HTERT RPE-1 (cell line): Measurements from ENCODE around the gene LRRC31.

Experiments
- in situ Hi-C: fragments of 300-500 bp; cut with MboI; formaldehyde crosslinking; loops from 4 replicates; pipeline ENCODE4 v1.14.3; 2020; ENCODE audit warnings: low sequenced_read_pairs

The LRRC31 gene

DNA sequence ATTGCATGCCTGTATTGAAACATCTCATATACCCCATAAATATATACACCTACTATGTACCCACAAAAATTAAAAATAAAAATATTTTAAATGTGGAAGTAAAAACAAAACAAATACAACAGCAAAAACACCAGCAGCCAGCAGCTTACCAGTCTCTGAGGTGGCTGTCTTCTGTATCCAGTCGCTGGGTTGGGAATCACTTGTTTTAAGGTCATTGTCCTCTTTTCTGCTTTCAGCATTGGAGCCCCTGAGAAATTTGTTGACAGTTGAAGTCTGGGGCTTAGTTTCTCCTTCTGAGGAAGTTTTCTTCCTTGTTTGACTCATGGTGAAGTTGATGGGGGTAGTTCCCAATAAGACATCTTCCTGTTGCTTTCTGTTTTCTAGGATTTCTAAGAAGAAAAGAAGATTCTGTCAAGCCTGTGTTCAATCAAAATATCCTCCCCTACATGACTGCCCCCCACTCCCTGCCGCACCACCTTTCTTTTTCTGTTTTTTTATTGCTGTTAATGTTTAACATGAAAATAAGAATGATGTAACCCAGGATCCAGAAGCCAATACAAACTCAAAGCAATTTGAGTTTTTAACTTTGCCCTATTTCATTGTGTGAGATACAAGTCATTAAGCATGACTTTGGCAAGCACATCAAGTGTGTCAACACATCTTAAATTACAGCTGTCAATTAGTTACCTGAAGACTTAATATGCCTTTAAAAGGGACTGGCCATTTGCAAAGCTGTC lies at the start of gene LRRC31:
Gene LRRC31 (minus strand): TSS at position 452 of the 737 bp plus-strand sequence. CDS start 128 bp downstream, at position 324.
- in situ Hi-C loops, result no loop called here

DNA sequence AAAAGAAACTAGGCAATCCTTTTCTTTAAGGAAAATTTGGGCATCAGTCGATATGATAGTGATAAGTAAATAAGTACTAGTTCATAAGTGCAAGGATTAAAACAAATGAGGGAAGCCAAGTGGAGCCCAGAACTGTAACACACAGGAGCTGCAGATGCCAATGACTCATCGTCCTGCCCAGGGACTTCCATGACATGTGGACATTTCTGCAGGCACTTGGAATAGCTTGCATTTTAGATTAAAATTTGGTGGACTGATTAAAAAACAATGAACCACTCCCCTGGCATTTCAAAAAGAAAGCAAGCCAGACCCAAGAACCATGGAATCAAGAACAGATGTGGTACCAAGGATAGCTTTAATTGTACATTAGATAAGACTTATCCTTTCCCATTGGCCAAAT lies 44.6 kb upstream of the LRRC31 start:
- in situ Hi-C loops, result no loop called here

DNA sequence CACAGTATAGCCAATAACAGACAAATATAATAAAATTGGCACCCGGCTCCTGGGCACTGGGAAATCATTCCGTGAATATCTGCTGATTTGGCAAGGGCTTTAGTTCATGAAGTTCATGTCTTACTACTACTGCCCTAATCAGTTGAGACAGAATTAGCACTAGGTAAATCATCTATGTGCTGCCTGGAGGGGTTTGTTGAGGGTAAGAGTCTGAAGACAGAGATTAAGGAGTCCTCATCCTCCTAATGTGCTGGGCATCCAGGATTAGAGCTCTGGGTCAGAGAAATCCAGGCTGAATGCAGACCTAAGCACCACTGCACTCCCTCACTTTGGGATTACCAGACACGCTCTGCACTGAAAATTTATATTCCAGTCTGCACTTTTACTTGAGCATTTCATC lies 43.6 kb upstream of the LRRC31 start:
- in situ Hi-C loops, result no loop called here

DNA sequence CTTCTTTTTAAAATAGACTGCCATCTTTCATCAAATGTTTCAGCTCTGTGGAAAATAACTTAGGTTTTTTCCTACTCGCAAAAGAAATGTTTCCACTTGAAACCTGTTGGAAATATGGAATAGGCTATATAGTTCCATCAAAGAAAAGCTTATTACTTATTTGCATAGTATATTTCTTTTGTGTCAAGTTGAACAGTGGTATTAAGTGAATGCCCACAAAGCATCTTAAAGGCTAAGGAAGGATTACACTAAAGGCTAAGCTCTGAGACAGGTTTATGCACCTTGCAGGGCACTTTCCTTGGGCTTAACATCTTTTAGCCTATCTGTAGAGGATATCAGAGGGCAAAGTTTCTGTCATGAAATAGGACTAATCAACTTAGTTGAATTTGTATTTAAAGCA lies 41.5 kb upstream of the LRRC31 start, which contains the start of gene SAMD7:
Gene SAMD7 (plus strand): TSS at position 301 of the 400 bp plus-strand sequence. CDS start 7,927 bp downstream, outside the sequence.
- in situ Hi-C loops, result no loop called here

DNA sequence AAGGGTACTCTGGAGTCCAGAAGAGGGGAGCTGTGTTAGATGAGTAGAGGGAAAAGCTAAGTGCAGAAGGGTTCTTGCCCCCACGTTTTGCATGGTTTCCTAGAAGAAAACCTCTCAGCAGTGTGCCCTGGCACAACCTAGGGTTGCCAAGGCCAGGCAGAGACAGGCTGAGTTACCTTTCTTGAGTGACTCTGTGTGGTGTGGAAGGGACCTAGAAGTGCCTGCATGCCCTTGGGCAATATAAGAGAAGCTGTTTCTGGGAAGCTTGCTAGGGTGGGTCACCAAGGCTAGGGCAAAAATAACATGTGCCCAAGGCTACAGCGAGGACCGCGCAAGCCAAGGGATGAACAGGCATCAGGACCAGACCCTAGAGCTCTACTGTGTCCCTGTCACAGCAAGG lies 38.2 kb upstream of the LRRC31 start:
- in situ Hi-C loops, result no loop called here

DNA sequence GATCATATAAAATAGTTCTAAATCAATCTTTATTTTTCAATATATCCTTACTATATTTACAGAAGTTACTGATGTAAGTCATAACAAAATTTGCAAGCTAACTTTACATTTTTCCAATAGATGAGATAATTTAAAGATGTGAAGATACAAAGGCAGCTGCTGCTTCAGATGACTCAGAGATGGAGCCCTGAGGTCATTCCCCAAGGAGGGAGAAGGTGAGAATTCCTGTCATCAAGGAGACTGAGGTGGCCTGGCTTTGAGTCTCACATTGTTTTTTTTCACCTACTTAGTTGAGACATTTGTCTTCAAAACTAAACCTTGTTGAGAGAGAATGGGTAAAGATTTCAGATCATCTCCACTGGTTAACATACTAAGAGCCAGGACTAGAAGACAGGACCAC lies 37.7 kb upstream of the LRRC31 start:
- in situ Hi-C loops, result no loop called here

DNA sequence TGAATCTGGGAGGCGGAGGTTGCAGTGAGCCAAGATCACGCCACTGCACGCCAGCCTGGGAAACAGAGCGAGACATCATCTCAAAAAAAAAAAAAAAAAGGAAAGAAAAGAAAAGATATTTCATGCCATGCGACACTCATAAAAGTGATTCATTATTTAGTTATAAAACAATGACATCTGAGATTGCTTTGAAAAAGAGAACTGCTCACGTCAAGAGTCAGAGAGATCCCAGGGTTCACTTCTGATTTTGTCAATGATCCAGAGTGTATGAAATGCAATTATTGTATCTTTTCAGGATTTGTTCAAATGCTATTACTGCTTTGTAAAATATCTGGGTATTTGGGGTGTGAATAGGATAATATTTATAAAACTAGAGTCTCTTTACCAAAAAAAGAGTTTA lies 35.7 kb upstream of the LRRC31 start:
- in situ Hi-C loops, result no loop called here

DNA sequence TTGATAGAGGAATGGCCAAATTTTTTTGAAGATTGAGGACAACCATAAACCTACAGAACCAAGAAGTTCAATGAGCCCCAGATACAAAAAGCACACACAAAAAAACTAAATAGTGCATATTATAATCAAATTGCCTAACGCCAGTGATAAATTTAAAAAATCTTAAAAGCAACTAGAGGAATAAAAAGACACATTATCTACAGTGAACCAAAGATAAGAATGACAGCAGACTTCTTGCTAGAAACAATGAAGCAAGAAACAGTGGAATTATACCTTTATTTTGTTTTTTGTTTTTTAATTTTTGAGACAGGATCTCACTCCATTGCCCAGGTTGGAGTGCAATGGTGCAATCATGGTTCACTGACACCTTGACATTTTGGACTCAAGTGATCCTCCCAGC lies 31.7 kb upstream of the LRRC31 start:
- in situ Hi-C loops, result no loop called here

DNA sequence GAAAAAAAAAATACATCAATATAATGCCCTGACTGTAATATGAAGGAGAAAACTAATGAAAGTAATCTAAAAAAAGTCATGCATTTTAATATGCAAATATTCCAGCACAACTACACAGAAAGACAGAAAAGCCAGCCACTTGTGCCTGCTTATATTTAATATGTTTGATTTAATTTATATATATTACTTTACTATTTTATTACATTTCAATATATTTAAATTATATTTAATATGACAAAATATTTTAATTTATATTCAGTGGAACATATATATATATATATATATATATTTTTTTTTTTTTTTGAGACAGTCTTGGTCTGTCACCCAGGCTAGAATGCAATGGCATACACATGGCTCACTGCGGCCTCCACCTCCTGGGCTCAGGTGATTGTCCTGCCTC lies 27.5 kb upstream of the LRRC31 start:
- in situ Hi-C loops, result no loop called here

DNA sequence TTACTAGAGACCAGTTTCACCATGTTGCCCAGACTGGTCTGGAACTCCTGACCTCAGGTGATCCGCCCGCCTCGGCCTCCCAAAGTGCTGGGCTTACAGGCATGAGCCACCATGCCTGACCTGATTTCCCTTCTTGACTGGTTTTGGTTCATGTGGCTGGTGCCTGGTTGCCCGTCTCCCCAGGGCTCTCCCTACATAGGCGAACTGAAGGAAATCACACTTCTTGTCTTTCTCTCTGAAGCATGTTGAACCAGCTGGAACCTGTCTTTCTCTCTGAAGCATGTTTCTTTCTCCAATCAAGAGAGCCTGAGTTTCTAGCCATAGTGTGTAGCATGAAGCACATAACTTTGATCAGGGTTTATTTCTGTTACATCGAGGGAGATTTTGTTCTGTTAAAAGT lies 25.3 kb upstream of the LRRC31 start:
- in situ Hi-C loops, result no loop called here

DNA sequence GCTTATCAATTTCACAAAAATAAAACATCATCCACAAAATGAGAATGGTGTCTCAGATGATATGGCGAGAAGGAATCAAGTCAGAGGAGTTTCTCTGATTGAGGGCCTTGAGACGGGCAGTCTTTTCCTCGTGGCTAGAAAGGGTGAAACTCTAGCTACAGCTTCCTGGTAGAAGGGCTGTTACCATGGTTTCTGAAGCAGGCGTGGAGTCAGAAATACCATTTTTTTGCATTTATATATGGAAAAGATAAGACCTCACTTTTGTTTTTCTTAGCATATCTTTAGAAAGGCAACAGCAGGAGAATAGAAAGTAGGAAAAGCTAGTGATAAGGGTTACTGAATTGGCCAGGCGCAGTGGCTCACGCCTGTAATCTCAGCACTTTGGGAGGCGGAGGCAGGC lies 24.4 kb upstream of the LRRC31 start:
- in situ Hi-C loops, result no loop called here

DNA sequence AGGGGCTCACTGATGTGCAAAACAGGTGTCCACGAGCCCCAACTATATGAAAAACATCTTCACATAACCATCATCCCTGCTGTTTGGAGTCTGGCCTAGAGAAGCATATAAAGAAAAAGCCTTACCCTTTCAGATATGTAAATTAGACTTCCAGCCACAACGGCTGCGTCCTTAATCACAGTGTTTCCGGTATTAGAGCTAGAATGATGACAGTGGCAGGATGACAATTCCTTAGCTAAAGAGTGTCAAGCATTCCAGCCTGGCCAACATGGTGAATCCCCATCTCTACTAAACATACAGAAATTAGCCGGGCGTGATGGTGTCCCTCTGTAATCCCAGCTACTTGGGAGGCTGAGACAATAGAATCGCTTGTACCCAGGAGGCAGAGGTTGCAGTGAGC lies 22.2 kb upstream of the LRRC31 start:
- in situ Hi-C loops, result no loop called here

DNA sequence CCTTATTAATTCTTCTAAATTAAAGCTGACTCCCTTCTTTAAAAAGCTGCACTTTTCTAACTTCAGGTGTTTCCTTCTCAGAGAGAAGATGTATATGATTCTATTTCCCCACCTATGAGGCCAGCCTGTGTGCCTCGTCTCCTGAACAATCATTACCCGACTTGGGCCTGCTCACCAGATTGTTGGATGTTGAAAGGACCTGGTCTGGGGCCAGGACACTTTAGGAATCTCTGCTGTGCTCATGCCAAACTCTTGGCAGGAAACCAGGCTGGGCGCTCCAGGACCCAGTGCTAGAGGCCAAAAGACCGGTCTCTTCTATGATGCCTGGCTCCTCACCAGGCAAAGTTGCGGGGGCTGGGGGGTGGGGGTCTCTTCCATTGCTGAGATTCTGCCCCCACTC lies 16.9 kb upstream of the LRRC31 start:
- in situ Hi-C loops, result no loop called here

DNA sequence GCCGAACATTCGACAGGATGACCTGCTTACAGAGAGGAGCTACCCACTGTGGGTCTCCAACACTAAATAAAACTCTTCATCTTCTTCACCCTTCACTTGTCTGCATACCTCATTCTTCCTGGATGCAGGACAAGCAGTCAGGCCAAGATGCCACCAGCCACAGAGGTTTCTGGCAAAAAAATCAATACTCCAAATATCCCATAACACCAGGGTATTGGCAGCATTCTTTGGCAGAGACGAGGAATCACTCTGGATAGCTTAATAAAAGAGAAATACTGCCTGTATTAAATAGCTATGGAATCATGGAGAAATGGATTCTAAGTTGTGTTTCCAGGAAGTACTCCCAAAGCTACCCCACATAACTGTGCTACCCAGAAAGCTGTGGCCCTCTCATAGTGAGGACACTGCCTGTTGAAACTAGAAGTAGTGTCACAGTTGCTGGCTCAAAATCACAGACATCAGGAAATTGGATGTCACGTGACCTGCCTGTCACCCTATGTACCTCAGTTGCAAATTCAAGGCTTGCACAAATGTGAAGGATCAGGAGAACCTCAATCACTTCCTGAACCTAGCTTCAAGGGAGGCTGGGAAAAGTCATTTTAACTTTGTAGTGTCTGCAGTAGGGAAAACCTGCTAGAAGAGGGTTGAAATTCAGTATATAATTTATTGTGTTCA lies 11.0 kb upstream of the LRRC31 start:
- in situ Hi-C loops, result no loop called here

DNA sequence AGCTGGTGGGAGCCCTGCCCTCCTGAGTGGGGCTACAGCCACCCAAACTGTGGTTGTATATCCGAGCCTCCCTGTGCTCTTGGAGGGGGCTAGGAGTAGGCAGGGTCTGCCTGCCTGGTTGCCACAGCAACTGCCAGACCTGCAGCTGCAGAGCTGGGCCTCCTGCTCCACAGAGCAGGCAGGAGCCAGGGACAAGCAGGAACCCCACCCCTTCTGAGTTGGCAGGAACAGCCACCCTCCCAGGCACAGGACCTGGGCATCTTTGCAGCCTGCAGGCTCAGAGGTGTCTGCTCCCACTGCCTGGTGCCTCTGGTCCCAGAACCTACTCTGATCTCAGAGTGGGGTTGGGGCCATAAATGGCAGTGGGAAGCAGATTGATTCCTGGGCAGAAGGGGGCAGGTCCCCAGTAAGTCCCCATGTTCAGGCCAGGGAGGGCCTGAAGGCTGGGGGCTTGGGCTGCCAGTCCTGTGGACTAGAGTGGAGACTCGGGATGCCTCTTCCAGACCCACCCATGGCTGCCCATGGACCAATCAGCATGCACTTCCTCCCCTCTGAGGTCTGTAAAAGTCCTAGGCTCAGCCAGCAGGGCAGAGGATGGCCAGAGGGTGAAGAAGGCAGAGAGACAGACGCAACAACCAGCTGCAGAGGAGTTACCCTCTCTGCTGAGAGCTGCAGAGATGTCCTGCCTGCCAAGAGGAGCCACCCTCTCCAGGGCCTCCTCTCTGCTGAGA lies 10.3 kb upstream of the LRRC31 start:
- in situ Hi-C loops, result no loop called here

DNA sequence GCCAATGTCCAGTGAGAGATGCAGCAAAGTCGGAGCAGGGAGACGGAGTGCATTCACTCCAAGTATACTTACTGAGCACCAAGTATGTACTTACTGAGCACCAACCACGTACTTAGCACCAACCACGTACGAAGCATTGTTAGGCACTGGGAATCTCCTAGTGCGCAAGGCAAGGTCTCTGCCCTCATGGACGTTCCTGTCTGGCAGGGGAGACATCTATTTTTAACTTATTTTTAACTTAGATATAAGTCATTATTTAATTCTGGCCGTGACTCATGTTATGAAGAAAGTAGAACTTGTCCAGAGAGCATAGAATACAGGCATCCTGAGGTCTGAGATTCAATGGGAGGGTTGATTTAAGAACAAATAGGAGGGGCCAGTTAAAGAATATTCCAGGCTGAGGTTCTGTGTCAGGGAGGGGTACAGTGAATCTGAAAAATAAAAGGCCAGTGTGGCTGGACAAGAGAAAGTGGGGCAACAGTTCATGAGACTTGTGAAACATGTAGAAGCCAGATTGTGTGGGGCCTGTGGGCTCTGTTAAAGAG lies 9.3 kb upstream of the LRRC31 start:
- in situ Hi-C loops, result no loop called here

DNA sequence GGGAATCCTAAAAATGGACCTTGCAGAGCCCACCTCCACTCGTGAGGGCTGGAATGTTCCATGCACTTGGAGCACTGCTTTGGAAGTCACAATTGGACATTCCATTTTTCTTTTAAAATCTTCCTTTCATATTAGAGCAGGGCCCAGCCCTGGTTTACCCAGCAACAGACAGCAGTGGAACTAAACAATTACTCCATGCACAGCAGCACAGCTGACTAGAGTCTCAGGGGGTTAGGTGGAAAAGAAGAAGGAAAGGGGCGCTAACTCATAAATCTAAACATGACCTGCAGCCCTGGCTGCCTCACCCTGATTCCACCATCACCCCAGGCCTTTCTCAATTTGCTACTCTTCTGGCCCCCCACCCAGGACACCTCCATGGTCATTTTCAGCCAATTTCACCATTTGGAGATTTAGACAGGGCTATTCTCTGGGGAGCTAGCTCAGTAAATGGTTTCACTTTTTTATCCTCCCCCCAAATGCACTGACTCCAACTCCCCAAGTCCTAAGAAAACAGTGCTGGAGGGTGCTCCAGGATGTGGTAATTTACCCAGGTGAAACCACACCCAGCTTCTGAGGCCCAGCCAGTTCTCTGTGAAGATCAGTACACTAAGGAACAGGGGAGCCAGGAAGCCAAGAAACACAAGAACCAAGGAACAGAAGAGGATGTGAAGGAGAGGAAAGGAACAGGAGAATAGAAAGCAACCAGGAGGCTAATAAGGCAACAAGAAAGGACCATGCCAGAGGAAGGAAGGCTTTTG lies 1.6 kb upstream of the LRRC31 start:
- in situ Hi-C loops, result no loop called here

DNA sequence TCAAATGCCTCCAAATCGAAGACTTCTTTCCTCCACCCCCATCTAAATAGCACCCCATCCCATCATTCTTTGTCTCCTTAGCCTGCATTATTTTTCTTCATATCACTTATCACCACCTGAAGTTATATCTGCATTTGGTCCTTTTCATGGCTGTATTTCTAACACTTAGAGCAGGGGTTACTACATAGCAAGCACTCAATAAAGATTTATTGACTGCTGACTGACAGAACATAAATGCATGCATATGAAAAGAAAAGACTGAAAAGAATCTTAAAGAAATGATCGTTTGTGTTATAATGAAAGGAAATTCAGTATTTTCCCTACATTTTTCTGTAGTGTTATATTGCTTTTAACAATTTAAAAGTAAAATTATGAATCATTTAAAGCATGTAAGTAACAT lies 1.4 kb downstream of the LRRC31 start:
- in situ Hi-C loops, result no loop called here

DNA sequence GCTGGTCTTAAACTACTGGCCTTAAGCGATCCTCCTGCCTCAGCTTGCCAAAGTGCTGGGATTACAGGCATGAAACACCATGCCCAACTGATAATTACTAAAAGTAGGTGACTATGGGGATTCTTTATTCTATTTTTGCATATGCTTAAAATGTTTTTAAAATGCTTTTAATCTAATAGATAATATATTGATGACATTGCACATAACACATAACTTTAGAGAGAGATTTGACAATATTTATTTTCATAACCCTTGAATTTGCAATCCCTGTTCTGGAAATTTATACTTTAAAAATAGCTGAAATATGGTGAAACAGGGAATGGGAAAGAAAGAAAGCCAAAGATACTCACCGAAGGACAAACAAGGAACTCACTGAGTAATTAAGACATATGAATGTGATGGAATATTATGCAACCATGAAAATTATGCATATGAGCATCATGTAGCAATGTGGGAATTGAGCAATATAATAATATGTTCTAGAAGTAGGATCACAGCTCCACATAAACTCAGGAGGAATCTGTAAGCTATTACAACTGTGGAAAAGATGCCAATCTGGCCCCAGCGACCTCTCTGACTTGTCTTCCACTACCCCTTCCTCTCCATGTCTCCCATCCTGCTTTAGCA lies 2.0 kb downstream of the LRRC31 start:
- in situ Hi-C loops, result no loop called here

DNA sequence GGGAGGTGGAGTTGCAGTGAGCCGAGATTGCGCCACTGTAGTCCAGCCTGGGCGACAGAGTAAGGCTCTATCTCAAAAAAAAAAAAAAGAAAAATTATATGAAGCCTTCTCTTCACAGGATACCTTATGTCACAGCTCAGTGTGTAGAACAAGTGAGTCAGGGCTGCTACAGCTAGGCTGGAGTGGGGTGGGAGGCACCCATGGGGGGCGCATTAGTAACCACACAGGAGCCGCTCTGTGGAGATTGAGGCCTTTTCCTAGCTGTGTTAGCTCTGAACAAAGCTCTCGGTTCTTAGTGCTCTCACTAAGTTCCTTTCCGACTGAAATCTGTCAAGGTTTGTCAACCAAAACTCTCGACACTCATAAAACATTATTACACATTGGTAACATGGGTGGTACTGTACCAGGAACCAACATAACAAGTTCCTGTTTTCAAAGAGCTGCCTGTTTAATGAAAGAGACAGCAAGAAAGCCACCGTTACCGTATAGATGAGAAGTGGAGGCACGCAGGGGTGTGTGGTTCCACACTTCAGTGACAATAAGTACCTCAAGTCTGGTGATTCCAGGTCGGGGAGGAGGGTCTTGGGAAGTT lies 4.5 kb downstream of the LRRC31 start:
- in situ Hi-C loops, result no loop called here
